HCT116 (cell line): ENCODE measurements around the gene TRMO. TPM values are rescaled to one million over a fixed set of nuclear protein-coding genes. Genes with fewer than 3 reads are reported as not detected.

ENCODE experiments used
- ATAC-seq: fragments of 200-7000 bp; cut with Tn5 transposase; 2 replicates; pipeline ENCODE4 v1.9.1; 2020; ENCODE audit warnings: mild to moderate bottlenecking, moderate library complexity
- BruUV-seq: library from RNA; stranded (reverse); fragments of 400-500 nt; replicated peaks from 2 replicates; lab custom pipeline; 2021; lab: Mats Ljungman, UMichigan
- CTCF ChIA-PET: fragments of 300-600 bp; sonication (Branson Sonifier 250); formaldehyde crosslinking; loops from one replicate; lab custom pipeline; 2021; ENCODE audit warnings: antibody characterized with exemption; lab: Charles Lee
- POLR2A ChIA-PET: fragments of 300-600, 350-600 bp; sonication (Branson Sonifier 250); formaldehyde crosslinking; loops from one replicate; lab custom pipeline; 2021; ENCODE audit warnings: antibody characterized with exemption; lab: Charles Lee
- RAD21 ChIA-PET, 2 experiments: fragments of 300-600 bp; sonication (Branson Sonifier 250); formaldehyde crosslinking; loops; one replicate each; lab custom pipeline; 2023; ENCODE audit warnings: low total read pairs in 2 of 2; ENCODE audit not compliant: uncharacterized antibody in 2 of 2, unreplicated experiment in 2 of 2, low non-redundant PET in 1 of 2; lab: Charles Lee
- DNase-seq: peaks from one replicate; pipeline ENCODE4 v3.0.0-alpha.2; 2010; ENCODE audit warnings: low read depth, low spot score
- H2AFZ ChIP-seq: fragments of 200-600 bp; shearing (Covaris generic), sonication (generic); 2 replicates; pipeline ENCODE4 v1.6.1; 2017; ENCODE audit warnings: low read depth, mixed run types, mixed read lengths, antibody characterized with exemption, low read length; ENCODE audit not compliant: poor library complexity, severe bottlenecking
- H3K27ac ChIP-seq: 2 replicates; pipeline ENCODE4 v1.5.1; 2012; ENCODE audit warnings: low read depth, low read length
- H3K27me3 ChIP-seq: fragments of 200-600 bp; sonication (generic); 2 replicates; pipeline ENCODE4 v1.6.1; 2016; ENCODE audit warnings: mixed run types, low read length, mixed read lengths; ENCODE audit not compliant: insufficient read depth
- H3K36me3 ChIP-seq, 2 experiments: fragments of 200-500 bp in 1 of 2; fragments of 200-600 bp in 1 of 2; sonication (Bioruptor generic) in 1 of 2; sonication (generic) in 1 of 2; 2 replicates each; pipeline versions ENCODE4 v1.5.1 to v1.6.1; 2014 to 2016; ENCODE audit warnings: low read length in 2 of 2, inconsistent platforms in 1 of 2, mixed read lengths in 1 of 2, mixed run types in 1 of 2; ENCODE audit not compliant: insufficient read depth in 2 of 2, control insufficient read depth in 1 of 2
- H3K4me1 ChIP-seq, 2 experiments: fragments of 200-600 bp in 1 of 2; sonication (generic) in 1 of 2; 2 replicates each; pipeline versions ENCODE4 v1.5.1 to v1.6.1; 2012 to 2017; ENCODE audit warnings: low read length in 2 of 2, inconsistent platforms in 1 of 2, mild to moderate bottlenecking in 1 of 2, mixed read lengths in 1 of 2, mixed run types in 1 of 2, moderate library complexity in 1 of 2; ENCODE audit not compliant: insufficient read depth in 2 of 2, control insufficient read depth in 1 of 2
- H3K4me2 ChIP-seq: fragments of 200-600 bp; sonication (generic); 2 replicates; pipeline ENCODE4 v1.6.1; 2017; ENCODE audit warnings: mixed run types, low read length, mixed read lengths
- H3K4me3 ChIP-seq, 2 experiments: fragments of 200-600 bp in 1 of 2; sonication (generic) in 1 of 2; replicated peaks in 1 of 2; 2 replicates each; pipeline ENCODE4 v1.5.1; 2011 to 2016; ENCODE audit warnings: low read length in 2 of 2, control low read depth in 1 of 2, low read depth in 1 of 2, mild to moderate bottlenecking in 1 of 2, mixed read lengths in 1 of 2, mixed run types in 1 of 2
- H3K79me2 ChIP-seq: fragments of 200-600 bp; sonication (generic); 2 replicates; pipeline ENCODE4 v1.6.1; 2017; ENCODE audit warnings: mild to moderate bottlenecking, mixed run types, low read length, moderate library complexity, mixed read lengths; ENCODE audit not compliant: insufficient read depth
- H3K9ac ChIP-seq: fragments of 200-600 bp; sonication (generic); 2 replicates; pipeline ENCODE4 v1.6.1; 2016; ENCODE audit warnings: low read length, mixed read lengths
- H3K9me2 ChIP-seq: fragments of 200-600 bp; sonication (generic), shearing (Covaris generic); 2 replicates; pipeline ENCODE4 v1.6.1; 2017; ENCODE audit warnings: mixed run types, mild to moderate bottlenecking, moderate library complexity; ENCODE audit not compliant: insufficient read depth
- H3K9me3 ChIP-seq, 2 experiments: fragments of 200-500 bp in 1 of 2; fragments of 200-600 bp in 1 of 2; sonication (Bioruptor generic) in 1 of 2; sonication (generic) in 1 of 2; 2 replicates each; pipeline ENCODE4 v1.6.1; 2014 to 2017; ENCODE audit warnings: low read length in 2 of 2, mixed read lengths in 2 of 2, inconsistent platforms in 1 of 2, low read depth in 1 of 2, mild to moderate bottlenecking in 1 of 2, mixed run types in 1 of 2, moderate library complexity in 1 of 2; ENCODE audit not compliant: control insufficient read depth in 1 of 2, insufficient read depth in 1 of 2
- H4K20me1 ChIP-seq: fragments of 200-600 bp; sonication (generic), shearing (Covaris generic); 2 replicates; pipeline ENCODE4 v1.6.1; 2017; ENCODE audit warnings: mixed run types, mild to moderate bottlenecking, moderate library complexity; ENCODE audit not compliant: insufficient read depth
- CTCF ChIP-seq, 3 experiments: fragments of 200-600 bp in 1 of 3; sonication (generic) in 1 of 3; IDR thresholded peaks in 2 of 3; conservative IDR thresholded peaks in 1 of 3; 2 replicates each; pipeline ENCODE4 v1.5.1; 2012 to 2017; ENCODE audit warnings: low read depth in 2 of 3, low read length in 2 of 3, antibody characterized with exemption in 1 of 3, borderline replicate concordance in 1 of 3, control low read depth in 1 of 3, mild to moderate bottlenecking in 1 of 3, mixed read lengths in 1 of 3, mixed run types in 1 of 3, moderate library complexity in 1 of 3; ENCODE audit not compliant: insufficient read depth in 1 of 3
- ELF1 ChIP-seq: IDR thresholded peaks from 2 replicates; pipeline ENCODE4 v1.6.1; 2012; ENCODE audit warnings: low read depth, borderline replicate concordance
- EZH2 ChIP-seq: fragments of 200-600 bp; sonication (generic); IDR thresholded peaks from 2 replicates; pipeline ENCODE4 v1.6.1; 2017; ENCODE audit warnings: antibody characterized with exemption, mixed run types
- MAX ChIP-seq: IDR thresholded peaks from 2 replicates; pipeline ENCODE4 v1.6.1; 2012
- RAD21 ChIP-seq: IDR thresholded peaks from 2 replicates; pipeline ENCODE4 v1.6.1; 2012; ENCODE audit warnings: low read depth, mild to moderate bottlenecking
- REST ChIP-seq: IDR thresholded peaks from 2 replicates; pipeline ENCODE4 v1.6.1; 2012; ENCODE audit warnings: low read depth
- TCF7L2 ChIP-seq: IDR thresholded peaks from 2 replicates; pipeline ENCODE4 v1.7.0; 2011; ENCODE audit warnings: borderline replicate concordance, inconsistent platforms; ENCODE audit not compliant: insufficient read depth, insufficient read length; ENCODE audit errors: extremely low read depth
- YY1 ChIP-seq: IDR thresholded peaks from 2 replicates; pipeline ENCODE4 v1.6.1; 2011; ENCODE audit warnings: low read length, low read depth, moderate library complexity, mild to moderate bottlenecking; ENCODE audit not compliant: insufficient replicate concordance; ENCODE audit errors: extremely low read depth
- ZBTB33 ChIP-seq: IDR thresholded peaks from 2 replicates; pipeline ENCODE4 v1.6.1; 2011; ENCODE audit warnings: mild to moderate bottlenecking, low read length, moderate library complexity; ENCODE audit not compliant: insufficient replicate concordance; ENCODE audit errors: extremely low read depth
- intact Hi-C: fragments of 100-400 bp; cut with micrococcal nuclease; formaldehyde crosslinking; loops from 2 replicates; pipeline ENCODE4 v1.10.0; 2022
- total RNA-seq: library from RNA; stranded (reverse); gene quantifications from one replicate; pipeline ENCODE4 v1.2.1, GENCODE V29; 2021; ENCODE audit not compliant: unreplicated experiment

The TRMO gene
- total RNA-seq, 1 experiment from 2014 or later = 10.2 TPM

DNA sequence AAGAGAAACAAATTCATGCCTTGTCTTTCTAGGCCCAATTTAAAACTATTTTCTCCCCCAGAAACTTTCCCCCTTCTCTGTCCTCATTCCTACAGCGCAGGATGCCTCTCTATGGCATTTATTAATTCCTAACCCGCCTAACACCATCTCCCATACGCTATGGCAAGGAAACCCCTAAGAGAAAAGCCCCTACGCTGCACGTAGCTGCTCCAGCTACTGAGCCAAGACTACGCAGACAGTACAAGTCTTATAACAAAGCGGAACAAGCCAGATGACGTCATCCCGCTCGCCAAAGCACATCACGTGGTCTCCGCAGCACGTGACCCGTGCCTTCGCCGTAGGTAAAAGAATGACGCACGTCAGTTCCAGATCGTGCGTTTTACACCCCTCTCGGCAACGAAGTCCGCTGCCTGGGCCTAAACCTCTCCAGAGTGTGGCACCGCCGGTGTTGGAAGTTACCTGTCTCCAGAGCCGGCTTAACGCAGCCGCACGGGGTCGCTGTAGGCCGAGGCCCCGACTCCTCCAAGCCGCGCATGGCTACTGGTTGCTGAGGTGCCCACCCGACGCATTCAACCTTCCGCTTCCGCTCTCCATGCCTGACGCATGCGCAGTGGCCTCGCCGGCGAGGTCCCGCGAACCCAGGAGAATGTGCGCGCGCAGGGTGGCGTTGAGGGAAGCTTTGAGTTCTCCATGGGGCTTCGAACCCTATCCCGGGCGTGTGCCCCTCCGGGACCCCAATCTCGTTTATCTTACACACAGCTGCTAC lies at the start of gene TRMO (continued):
- peak; percentile 65 for TF ChIP-seq RAD21
- peak; percentile 26 to 78 (median 71); a peak in 4 of 6 replicates for TF ChIP-seq CTCF (IDR thresholded peaks at IDR 0.05 in 2 of 3, conservative IDR thresholded peaks at IDR 0.05 in 1 of 3; ENCODE audit: borderline replicate concordance in 1 of 3, insufficient read depth in 1 of 3, low read depth in 2 of 3, low read length in 2 of 3)
- peak; percentile 40 for TF ChIP-seq YY1

DNA sequence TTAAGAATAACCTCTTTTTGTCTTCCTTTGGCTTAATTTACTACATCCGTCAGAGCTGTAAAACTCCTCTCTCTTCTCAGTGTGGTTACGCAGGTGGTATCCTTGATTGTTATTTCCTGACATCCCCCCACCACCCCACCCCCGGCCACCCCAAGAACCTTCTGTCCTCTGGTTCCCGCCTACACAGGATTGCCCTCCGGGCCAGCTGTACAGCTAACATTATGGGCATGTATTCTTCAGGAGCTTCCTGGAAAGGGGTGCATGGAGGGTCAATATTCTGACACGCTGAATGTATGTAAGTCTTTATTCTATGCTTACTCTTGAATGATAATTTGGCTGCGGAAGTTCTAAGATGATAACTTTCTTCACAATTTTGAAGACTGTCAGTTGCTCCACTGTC lies 47.9 kb upstream of the TRMO start:
- DNase-seq (no peak), ATAC-seq (no peak)
- POLR2A ChIA-PET = no interaction called here
- no peak overlapping the region for H2AFZ ChIP-seq
- BruUV-seq = no TSS peak
- no peak overlapping the region for H3K4me3 ChIP-seq
- TF ChIP-seq TCF7L2 (no peak), EZH2 (no peak), YY1 (no peak), CTCF (IDR thresholded peaks at IDR 0.05 in 2 of 3, conservative IDR thresholded peaks at IDR 0.05 in 1 of 3; ENCODE audit: borderline replicate concordance in 1 of 3, insufficient read depth in 1 of 3, low read depth in 2 of 3, low read length in 2 of 3) (no peak), ELF1 (no peak), MAX (no peak), REST (no peak), RAD21 (no peak), ZBTB33 (no peak)
- H3K79me2 ChIP-seq = no peaks in the 10 kb centered on the region
- H3K9me3 ChIP-seq = no peaks in the 10 kb centered on the region
- H3K27me3 ChIP-seq = no peaks in the 10 kb centered on the region
- no peak overlapping the region for H3K4me2 ChIP-seq
- no peak overlapping the region for H3K9ac ChIP-seq
- H4K20me1 ChIP-seq = no peaks in the 10 kb centered on the region
- CTCF ChIA-PET = no interaction called here
- H3K4me1 ChIP-seq = no peaks in the 10 kb centered on the region
- H3K9me2 ChIP-seq = no peaks in the 10 kb centered on the region
- H3K27ac ChIP-seq = no peak overlapping the region
- RAD21 ChIA-PET = no interaction called here
- H3K36me3 ChIP-seq = no peaks in the 10 kb centered on the region
- intact Hi-C loops = no loop called here
